Ishikawa (cell line): Measurements from ENCODE around the gene NDUFB10.

Source experiments
- CEBPB ChIP-seq: IDR thresholded peaks from 2 replicates; pipeline ENCODE4 v1.6.1; 2012
- CREB1 ChIP-seq: IDR thresholded peaks from 2 replicates; pipeline ENCODE4 v1.6.1; 2012; ENCODE audit warnings: low read depth
- EGR1 ChIP-seq: IDR thresholded peaks from 2 replicates; pipeline ENCODE4 v1.6.1; 2012
- EP300 ChIP-seq: IDR thresholded peaks from 2 replicates; pipeline ENCODE4 v1.6.1; 2012; ENCODE audit warnings: borderline replicate concordance
- FOXM1 ChIP-seq: IDR thresholded peaks from 2 replicates; pipeline ENCODE4 v1.6.1; 2012; ENCODE audit warnings: low read depth, borderline replicate concordance
- NFIC ChIP-seq: IDR thresholded peaks from 2 replicates; pipeline ENCODE4 v1.6.1; 2012
- RAD21 ChIP-seq: IDR thresholded peaks from 2 replicates; pipeline ENCODE4 v1.6.1; 2012; ENCODE audit warnings: low read depth
- REST ChIP-seq: IDR thresholded peaks from 2 replicates; pipeline ENCODE4 v1.6.1; 2012; ENCODE audit warnings: low read depth, mild to moderate bottlenecking
- TAF1 ChIP-seq: IDR thresholded peaks from 2 replicates; pipeline ENCODE4 v1.6.1; 2012; ENCODE audit warnings: low read depth, mild to moderate bottlenecking
- TCF12 ChIP-seq: IDR thresholded peaks from 2 replicates; pipeline ENCODE4 v1.6.1; 2012; ENCODE audit warnings: low read depth
- TEAD4 ChIP-seq: IDR thresholded peaks from 2 replicates; pipeline ENCODE4 v1.6.1; 2012
- USF1 ChIP-seq: IDR thresholded peaks from 2 replicates; pipeline ENCODE4 v1.6.1; 2012
- YY1 ChIP-seq: IDR thresholded peaks from 2 replicates; pipeline ENCODE4 v1.6.1; 2012; ENCODE audit warnings: low read depth
- ZBTB7A ChIP-seq: IDR thresholded peaks from 2 replicates; pipeline ENCODE4 v1.6.1; 2012; ENCODE audit warnings: low read depth
- TF ChIP-seq, protein P1 (sequence below): IDR thresholded peaks from 2 replicates; pipeline ENCODE4 v1.6.1; 2012

Gene NDUFB10

DNA sequence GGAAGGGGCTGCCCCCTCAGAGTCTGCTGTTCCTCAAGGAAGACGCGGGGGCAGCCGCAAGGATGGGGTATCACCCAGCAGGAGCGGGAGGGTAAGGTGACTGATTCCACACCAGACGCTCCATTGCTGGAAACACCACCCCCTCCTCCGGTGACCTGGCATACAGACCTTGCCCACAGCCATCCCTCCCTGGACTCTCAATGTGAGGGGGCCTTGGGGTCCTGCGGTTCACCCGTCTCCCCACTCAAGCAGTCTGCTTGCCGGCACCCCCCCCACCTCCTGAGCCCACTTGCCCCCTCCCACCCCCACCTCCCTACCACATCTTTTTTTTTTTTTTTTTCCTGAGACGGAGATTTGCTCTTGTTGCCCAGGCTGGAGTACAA lies 29.0 kb upstream of the NDUFB10 start:
- TF ChIP-seq RAD21 (no peak), TEAD4 (no peak), REST (no peak), ZBTB7A (no peak), TCF12 (no peak), CREB1 (no peak), FOXM1 (no peak), YY1 (no peak), EP300 (no peak), USF1 (no peak), NFIC (no peak)
- TF ChIP-seq, protein P1, sequence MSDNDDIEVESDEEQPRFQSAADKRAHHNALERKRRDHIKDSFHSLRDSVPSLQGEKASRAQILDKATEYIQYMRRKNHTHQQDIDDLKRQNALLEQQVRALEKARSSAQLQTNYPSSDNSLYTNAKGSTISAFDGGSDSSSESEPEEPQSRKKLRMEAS = no peak

GRCh38 chr16:1932050-1933028 lies 27.0 kb upstream of the NDUFB10 start:
- TF ChIP-seq RAD21 = peak; percentile 54
- TF ChIP-seq ZBTB7A = no peak

DNA sequence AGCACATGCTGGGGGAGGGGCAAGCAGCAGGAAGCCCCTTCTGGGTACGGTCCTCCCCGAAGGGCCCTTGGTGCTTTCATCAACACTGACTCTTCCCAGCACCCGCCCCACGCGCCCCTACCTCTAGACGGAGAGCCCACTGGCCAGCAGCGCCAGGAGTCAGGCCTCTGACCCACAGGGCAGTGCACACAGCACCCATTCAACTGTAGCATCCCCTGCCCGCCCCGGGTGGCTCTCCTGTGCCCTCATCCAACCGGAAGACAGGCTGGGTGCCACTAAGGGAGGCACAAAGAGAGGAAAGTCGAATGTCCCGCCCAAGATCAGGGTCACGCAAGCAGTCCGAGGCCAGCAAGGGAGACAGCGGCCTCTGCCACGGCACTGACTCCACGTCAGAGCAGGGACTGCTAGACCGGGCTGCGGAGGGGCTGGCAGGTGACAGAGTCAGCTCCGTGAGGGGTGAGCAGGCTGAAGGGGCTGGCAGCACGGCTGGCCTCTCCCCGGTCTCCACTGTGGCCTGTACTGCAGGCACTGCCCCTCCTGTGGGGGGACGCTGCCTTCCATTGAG lies 26.2 kb upstream of the NDUFB10 start:
- TF ChIP-seq FOXM1 (no peak), TCF12 (no peak), CREB1 (no peak), USF1 (no peak), ZBTB7A (no peak), TEAD4 (no peak), REST (no peak), EGR1 (no peak), YY1 (no peak), CEBPB (no peak), NFIC (no peak), EP300 (no peak), TAF1 (no peak)
- TF ChIP-seq, protein P1 = no peak

- TF ChIP-seq YY1 = no peak
- TF ChIP-seq ZBTB7A = no peak
- TF ChIP-seq TEAD4 = no peak
- TF ChIP-seq NFIC = no peak
- TF ChIP-seq USF1 = no peak
- TF ChIP-seq TCF12 = no peak
- TF ChIP-seq EP300 = no peak
- no peak for TF ChIP-seq REST
- TF ChIP-seq, protein P1 = no peak
Observed at GRCh38 chr16:1936945-1937479, 22.3 kb upstream of the NDUFB10 start.
